AG10803 (cell line): ENCODE measurements around the gene CCHCR1.

Experiments used
- DNase-seq: peaks from one replicate; pipeline ENCODE4 v3.0.0; 2010; ENCODE audit warnings: low read depth
- H3K4me3 ChIP-seq: 2 replicates; pipeline ENCODE4 v1.5.1; 2011; ENCODE audit warnings: mild to moderate bottlenecking, low read length, control low read depth
- TF ChIP-seq, protein P1 (sequence below): conservative IDR thresholded peaks from 2 replicates; pipeline ENCODE4 v1.5.1; 2011; ENCODE audit warnings: mild to moderate bottlenecking, low read length, control low read depth, inconsistent platforms

Gene CCHCR1

DNA sequence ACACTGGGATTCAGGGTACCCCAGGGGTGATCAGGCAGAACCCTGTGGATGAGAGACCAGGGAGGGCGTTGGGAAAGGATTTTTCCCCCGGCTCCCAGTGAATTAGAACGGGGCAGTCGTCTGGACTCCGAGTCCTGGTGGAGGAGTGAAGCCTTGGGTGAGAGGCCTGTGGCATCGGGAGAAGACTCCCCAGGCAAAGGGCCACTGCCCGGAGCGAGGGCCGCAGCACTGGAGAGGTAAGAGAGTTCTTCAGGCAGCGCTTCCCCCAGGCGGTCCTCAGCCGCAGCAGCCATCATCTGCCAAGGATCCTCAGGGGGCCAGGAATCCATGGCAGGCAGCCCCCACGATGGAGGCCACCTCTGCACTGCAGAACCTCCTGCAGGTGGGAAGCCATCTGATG, 45.9 kb downstream of the CCHCR1 start:
- no peak overlapping the region for H3K4me3 ChIP-seq
- TF ChIP-seq, protein P1, sequence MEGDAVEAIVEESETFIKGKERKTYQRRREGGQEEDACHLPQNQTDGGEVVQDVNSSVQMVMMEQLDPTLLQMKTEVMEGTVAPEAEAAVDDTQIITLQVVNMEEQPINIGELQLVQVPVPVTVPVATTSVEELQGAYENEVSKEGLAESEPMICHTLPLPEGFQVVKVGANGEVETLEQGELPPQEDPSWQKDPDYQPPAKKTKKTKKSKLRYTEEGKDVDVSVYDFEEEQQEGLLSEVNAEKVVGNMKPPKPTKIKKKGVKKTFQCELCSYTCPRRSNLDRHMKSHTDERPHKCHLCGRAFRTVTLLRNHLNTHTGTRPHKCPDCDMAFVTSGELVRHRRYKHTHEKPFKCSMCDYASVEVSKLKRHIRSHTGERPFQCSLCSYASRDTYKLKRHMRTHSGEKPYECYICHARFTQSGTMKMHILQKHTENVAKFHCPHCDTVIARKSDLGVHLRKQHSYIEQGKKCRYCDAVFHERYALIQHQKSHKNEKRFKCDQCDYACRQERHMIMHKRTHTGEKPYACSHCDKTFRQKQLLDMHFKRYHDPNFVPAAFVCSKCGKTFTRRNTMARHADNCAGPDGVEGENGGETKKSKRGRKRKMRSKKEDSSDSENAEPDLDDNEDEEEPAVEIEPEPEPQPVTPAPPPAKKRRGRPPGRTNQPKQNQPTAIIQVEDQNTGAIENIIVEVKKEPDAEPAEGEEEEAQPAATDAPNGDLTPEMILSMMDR: no peak

GRCh38 chr6:31110825-31111582, 46.6 kb downstream of the CCHCR1 start:
- TF ChIP-seq, protein P1: no peak
- no peak overlapping the region for H3K4me3 ChIP-seq
- DNase-seq: no peak

More for the DNA sequence above, 45.9 kb downstream of the CCHCR1 start:
- DNase-seq: no peak

DNA sequence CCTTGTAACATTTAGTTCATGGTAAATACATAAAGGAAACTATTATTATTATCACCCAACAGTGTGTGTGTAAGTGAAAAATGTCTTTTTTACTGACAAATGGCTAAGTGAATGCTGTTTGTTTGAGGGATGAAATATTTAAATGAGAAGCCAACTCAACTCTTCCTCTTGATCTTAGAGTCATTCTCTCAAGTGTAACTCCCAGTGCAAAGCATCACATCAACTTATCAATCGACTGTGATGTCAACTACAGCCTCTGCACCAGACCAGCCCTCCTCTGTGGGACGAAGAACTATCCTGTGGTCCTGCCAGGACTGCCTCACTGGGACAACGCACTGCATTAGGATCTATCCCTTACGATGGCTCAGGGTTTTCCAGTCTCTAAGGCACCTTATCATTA, 50.5 kb downstream of the CCHCR1 start:
- TF ChIP-seq, protein P1: no peak
- no peak overlapping the region for H3K4me3 ChIP-seq
- no peak for DNase-seq

DNA sequence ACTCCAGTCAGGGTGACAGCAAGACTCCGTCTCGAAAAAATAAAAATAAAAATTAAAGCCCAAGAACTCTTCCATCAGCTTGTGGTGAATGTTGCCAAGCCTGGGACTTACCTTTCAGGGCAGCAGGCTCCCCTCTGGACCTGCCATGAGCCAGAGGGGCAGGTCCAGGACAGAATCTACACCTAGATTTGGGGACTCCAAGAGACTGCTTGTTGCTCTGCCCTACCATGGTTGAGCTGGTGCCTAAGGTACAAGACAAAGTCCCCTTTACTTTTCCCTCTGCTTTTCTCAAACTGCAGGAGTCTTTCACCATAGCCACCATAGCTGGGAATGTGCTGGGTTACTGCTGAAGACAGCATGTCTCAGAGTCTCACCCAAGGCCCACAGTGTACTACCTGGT, 54.5 kb downstream of the CCHCR1 start:
- DNase-seq: no peak
- no peak overlapping the region for H3K4me3 ChIP-seq
- TF ChIP-seq, protein P1: no peak

DNA sequence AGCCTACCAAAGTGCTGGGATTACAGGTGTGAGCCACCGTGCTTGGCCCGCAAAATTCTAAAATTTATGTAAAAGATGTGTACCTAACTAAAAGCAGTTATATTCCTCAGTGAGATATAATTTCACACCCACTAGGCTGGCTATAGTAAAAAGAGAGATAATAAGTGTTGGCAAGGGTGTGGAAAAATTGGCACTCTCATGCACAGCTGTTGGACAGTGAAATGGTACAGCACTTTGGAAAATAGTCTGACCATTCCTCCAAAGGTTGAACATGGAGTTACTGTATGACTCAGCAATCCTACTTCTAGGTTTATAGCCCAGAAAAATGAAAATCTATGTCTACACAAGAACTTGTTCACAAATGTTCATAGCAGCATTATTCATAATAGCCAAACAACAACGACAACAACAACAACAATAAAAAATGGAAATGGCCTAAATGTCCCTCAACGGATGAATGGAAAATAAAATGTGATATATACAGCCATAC, 59.1 kb downstream of the CCHCR1 start:
- H3K4me3 ChIP-seq: no peak overlapping the region
- no peak for DNase-seq
- TF ChIP-seq, protein P1: no peak

- TF ChIP-seq, protein P1: no peak
- DNase-seq: no peak
- H3K4me3 ChIP-seq: no peak overlapping the region
Observed at GRCh38 chr6:31096656-31097055, 60.9 kb downstream of the CCHCR1 start.

DNA sequence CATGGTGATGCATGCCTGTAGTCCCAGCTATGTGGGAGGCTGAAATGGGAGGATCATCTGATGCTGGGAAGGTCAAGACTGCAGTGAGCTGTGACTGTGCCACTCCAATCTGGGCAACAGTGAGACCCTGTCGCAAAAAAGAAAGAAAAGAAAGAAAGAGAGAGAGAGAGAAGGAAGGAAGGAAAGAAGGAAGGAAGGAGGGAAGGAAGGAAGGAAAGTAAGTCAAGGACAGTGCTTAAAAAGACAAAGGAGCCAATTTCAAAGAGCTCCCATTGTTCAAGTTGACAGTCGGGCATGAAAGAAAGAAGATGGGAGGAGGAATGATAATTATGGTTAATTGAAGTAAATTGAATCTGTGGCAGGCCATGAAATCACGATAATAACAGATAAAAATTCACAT, 61.4 kb downstream of the CCHCR1 start:
- TF ChIP-seq, protein P1: no peak
- no peak overlapping the region for H3K4me3 ChIP-seq
- no peak for DNase-seq
